DMS153 treated with DMSO at 0.1 percent for 48 hours (cell line): ENCODE data around the gene CDC42SE2.
"Not testable (repeated sequence)": the region's sequence is repeated elsewhere in the genome, so short reads cannot be mapped to it uniquely, and the experiment has no call there.

Experiments
- DNase-seq: peaks from one replicate; lab custom pipeline; 2025; ENCODE audit not compliant: unreplicated experiment; lab: John Stamatoyannopoulos, UW

CDC42SE2 gene

DNA sequence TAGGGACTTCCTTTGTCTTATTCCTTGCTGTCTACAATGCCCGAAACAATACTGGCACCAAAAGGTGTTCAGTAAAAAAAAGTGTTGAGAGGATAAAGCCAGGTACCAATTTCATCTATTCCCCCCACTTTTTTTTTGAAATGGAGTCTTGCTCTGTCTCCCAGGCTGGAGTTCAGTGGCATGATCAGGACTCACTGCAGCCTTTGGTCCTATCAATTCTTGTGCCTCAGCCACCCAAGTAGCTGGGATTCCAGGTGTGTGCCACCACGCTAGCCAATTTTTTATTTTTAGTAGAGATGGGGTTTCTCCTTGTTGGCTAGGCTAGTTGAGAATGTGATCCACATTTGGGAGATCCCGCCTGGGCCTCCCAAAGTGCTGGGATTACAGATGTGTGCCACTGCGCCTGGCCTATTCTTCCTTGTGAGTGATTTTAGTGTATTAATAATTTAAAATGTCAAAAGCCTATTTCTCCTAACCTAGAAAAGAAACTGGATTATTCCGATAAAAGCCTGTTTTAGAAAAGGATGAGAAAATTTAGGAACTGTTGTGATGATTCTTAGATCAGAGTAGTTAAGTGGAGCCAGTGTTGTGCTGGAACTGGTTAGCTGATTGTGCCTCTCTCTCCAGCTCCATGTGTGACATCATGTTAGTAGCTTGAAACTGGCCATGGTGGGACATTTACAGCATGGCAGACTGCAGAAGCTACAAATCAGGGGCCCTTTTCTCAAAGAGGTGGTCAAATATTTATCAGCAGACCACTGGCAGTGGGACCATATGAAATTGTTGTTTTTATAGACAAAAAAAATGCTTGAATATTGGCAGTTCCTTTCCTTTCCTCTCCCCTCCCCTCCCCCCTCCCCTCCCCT, 14.3 kb downstream of the CDC42SE2 start:
- DNase-seq, result no peak

DNA sequence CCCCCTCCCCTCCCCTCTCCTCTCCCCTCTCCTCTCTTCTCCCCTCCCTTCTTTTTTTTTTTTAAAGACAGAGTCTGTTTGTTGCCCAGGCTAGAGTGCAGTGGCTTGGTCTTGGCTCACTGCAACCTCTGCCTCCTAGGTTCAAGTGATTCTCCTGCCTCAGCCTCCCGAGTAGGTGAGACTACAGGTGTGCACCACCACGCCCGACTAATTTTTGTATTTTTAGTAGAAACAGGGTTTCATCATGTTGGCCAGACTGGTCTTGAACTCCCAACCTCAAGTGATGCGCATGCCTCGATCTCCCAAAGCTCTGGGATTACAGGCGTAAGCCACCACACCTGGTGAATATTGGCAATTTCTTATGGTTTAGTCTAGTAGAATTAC, 14.9 kb downstream of the CDC42SE2 start:
- not testable (repeated sequence) for DNase-seq

DNA sequence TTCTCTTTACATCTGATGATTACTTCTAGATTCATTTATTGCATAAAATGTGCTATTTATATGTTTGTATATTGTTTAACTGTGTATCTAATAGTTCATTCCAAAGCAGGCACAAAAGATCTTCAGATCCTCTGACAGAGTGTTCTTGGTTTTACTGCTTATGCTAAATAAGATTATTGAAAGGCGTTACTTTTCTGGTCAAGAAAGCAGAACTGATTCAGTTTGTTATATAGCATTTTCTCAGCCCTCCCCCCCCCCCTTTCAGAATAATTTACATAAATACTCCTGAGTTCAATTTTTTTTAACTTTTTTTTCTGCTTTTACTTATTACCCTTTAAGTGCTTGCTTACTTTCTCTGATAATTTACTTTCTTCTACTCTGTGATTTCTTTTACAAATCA, 15.4 kb downstream of the CDC42SE2 start:
- DNase-seq, result no peak

DNA sequence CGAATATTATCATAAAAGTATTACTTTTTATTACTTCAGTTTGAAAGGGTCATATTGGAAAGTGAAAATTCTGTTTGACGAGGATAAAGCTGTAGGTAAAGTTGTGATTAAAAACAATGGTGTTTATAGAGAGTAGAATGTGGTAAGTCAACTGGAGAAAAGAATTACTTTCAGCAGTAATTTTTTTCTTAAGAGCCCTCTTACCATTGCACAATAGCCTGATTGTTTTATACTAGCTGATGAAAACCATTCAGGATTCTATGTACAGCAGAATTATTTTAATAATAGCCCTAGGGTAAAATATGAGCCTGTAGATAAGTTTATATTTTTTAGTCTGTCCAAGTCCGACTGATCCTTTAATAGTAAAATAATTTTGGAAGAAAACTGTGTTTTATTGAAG, 16.6 kb downstream of the CDC42SE2 start:
- DNase-seq, result no peak

DNA sequence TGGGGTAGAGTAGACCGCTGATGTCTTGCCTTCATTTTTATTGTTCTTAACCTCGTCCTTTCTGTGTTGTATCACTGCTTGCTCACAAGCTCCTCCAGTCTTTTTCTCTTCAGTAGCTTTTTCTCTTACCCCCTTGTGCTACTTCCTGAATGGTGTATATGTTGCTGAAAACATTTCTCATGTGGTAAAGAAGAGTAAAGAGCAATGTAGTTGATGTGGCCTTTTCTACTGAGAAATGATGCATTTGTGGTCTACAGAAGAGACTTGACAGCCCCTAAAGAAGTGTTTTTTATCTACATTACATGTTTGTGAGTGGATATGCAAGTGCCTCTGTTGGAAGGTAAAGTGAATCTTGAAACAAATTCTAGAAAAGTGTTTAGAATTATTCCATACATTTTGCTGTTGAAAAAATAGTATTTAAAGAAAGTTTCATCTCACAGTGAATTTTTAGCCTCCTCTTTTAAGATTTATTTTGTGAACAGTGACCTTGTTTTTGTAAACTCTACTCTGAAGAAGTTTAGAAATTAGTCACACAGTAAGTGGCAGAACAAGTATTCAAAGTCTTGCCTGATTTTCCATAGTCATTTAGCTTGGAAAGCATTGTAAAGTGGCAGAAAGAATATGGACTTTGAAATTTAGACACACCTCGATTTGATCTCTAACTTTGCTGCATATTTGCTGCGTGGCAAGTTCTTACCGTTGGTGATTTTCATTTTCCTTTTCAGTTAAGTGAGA, 17.4 kb downstream of the CDC42SE2 start:
- DNase-seq, result no peak

DNA sequence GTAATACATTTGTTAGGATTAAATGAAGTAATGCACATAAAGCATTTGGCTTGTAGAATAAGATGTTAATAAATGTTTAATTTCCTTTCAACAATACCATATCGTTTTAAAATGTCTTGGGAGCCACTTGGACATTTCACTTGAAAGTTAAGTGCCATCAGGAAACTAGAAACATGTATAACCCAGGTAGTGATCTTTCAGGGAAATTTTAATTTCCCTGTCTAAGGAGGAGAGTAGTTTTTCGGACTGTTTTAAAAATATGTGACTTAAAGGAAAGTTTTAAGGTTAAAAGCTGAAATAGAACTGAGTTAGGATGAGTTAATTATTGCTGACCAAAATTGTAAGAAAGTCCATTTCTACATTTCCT, 18.0 kb downstream of the CDC42SE2 start:
- no peak for DNase-seq

DNA sequence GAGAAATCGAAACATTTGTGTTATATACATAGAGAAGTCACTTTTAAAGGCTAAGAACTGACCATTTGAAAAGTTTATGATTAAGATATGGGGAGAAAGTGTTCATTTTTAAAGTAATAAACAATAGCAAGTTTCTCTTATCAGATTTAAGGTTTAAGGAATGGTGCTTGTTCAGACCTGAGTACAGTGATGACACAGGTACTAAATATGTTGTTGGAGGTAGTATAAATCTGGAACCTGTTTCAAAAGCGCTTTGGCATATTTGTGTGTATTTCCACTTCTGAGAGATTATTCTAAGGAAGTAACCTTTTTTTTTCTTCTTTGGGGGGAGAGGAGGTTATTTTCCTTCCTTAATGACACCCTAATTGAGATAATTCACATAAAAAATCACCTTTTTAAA, 18.4 kb downstream of the CDC42SE2 start:
- DNase-seq, result no peak

DNA sequence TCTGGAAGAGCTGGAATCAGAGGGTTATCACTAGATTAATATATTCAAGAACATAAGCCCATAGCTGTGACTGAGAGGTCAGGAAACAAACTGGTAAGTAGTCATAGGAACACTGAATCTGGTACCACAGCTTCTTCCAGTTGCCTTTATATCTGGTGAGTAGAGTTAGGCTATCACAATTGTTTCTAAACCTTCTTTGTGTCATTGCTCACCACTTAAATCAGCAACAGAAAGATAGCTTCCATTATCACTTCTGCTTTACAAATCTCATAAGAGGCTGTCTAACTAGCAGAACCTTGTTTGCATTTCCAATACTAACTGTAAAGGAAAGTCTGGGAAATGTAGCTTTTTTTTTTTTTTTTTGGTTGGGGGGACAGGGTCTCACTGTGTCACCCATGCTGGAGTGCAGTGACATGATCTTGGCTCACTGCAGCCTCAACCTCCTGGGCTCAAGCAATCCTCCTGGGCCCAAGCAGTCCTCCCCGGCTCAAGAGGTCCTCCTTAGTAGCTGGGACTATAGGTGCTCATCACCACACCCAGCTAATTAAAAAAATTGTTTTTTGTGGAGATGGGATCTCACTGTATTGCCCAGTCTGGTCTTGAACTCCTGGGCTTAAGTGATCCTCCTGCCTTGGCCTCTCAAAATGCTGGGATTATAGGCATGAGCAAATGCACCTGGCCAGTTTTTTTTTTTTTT, 22.0 kb downstream of the CDC42SE2 start:
- DNase-seq, result no peak

DNA sequence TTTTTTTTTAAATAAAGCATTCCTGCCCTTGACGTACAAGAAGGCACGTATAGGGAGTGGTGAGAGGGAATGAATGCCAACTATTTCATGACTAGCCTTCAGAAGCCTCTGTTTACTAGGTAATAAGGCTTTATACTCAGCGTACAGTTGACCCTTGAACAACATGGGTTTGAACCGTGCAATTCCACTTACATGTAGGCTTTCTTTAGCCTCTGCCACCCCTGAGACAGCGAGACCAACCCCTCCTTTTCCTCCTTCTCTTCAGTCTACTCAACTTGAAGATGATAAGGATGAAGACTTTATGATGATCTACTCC, 22.5 kb downstream of the CDC42SE2 start:
- no peak for DNase-seq

DNA sequence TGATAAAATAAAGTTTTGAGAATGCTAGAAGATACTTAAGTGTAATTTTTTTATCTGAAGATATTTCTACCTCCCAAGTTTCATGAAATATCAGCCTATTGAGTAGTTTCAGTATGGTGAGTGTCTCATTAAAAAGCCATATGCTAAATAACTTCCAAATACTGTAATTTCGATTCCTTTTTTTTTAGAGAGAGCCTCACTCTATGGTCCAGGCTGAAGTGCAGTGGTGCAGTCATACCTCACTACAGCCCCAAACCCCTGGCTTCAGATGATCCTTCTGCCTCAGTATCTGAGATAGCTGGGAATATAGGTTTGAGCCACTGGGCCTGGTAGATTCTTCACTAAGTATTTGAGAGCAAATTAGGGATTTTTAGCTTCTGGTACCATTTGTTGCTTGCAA, 24.5 kb downstream of the CDC42SE2 start:
- no peak for DNase-seq

DNA sequence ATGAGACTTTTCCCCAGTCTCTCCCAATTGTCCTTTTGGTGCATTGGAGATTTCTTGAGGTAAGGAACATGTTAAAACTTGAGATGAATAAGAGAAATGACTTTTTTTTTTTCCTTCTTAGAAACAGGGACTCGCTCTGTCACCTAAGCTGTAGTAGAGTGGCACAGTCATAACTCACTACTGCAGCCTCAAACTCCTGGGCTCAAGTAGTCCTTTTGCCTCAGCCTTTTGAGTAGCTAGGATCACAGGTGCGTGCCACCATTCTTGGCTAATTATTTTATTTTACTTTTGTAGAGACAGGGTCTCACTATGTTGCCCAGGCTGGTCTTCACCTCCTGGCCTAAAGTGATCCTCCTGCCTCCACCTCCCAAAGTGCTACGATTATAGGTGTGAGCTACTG, 25.9 kb downstream of the CDC42SE2 start:
- DNase-seq, result no peak

DNA sequence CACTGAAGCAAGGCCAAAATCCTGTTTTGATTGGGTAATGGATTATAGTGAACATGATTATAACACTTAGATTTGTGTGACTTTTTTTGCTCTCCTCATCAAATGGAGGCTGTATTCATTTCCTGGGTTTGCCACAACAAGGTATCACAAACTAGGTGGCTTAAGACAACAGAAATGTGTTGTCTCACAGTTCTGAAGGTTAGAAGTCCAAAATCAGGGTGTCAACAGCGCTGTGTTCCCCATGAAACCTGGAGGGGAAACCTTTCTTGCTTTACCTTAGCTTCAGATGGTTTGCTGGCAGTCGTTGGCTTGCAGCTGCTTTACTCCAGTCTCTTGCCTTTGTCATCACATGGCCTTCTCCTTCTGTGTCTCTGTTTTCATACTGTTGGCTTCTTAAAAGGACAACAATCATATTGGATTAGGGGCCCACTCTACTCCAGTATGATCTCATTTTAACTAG, 32.4 kb downstream of the CDC42SE2 start:
- DNase-seq, result no peak

DNA sequence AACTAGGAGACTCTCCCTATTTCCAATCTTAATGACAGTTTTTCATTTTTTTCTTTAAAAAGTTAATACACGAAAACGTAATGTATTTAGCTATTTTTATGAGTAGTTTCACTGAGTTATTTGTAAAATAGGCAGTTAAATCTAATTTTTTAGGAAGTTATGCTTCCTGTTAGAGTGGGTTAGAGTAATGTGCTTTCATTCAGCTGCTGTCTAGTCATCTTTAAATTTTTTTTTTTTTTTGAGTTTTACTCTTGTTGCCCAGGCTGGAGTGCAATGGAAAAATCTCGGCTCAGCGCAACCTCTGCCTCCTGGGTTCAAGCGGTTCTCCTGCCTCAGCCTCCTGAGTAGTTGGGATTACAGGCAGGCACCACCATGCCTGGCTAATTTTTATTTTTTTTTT, 34.0 kb downstream of the CDC42SE2 start:
- DNase-seq, result no peak

DNA sequence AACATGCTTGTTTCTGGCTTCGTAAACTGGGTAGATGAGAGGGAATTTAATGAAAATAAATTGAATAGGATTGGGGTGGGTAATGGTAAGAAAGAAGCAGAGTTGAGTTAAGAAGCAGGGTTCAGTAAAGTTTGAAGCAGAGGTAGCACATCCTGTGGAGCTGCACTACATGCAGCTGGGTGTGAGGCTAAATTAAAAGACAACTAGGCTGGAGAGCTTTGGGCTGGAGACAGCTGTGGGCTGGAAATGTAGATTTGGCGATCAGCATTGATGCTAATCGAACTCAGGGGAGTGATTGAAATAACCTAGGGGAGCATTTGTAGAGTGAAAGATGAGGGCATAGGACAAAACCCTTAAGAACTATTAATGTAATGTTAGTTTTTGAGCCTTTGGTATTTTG, 35.6 kb downstream of the CDC42SE2 start:
- no peak for DNase-seq

DNA sequence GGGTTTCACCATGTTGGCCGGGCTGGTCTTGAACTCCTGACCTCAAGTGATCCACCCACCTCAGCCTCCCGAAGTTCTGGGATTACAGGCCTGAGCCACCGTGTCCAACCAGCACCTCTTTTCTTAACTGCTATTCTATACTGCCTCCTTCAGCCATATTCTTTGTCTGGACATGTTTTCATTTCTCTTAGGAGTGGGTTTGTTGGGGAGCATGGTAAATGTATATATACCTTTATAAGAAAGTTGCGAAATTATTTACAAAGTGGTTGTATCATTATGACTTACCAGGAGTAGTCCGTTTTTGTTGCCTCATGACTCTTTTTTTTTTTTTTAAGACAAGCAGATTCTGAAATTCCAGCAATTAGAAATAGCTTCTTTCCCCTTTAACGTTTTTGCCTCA, 38.7 kb downstream of the CDC42SE2 start:
- no peak for DNase-seq

DNA sequence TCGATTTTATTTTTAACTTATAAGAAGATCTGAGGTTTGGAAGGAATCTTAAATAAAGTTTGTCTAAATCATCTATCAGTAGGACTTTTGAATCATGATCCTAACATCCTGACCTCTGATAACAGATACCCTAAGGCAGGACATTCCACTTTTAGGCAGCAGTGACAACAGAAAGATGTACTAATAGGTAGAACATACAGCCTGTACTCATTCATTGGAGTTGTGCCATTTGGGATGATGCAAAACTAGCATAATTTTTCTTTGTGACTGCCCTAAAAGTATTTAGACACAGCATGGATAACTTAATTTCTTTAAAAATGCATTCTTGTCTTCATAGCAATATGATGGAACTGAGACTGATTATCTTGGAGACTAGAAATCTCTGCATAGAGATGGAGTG, 39.7 kb downstream of the CDC42SE2 start:
- no peak for DNase-seq

DNA sequence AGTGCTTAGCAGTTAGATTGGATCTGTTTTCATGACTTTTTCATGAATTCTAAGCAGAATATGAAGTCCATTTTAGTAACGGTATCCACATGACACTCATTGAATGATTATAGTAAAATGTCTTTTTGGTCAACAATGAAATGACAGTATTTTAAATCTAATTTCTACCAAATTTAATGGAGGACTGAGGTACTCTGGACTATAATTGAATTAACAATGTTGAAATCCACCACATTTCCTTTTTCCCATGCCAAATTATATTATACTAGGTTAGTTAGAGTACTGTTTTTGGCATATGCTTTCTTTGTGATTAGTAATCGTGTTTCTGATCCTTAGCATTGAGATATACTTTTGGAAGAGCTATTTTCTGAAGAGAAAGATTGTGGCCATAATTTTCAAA, 40.6 kb downstream of the CDC42SE2 start:
- DNase-seq, result no peak

DNA sequence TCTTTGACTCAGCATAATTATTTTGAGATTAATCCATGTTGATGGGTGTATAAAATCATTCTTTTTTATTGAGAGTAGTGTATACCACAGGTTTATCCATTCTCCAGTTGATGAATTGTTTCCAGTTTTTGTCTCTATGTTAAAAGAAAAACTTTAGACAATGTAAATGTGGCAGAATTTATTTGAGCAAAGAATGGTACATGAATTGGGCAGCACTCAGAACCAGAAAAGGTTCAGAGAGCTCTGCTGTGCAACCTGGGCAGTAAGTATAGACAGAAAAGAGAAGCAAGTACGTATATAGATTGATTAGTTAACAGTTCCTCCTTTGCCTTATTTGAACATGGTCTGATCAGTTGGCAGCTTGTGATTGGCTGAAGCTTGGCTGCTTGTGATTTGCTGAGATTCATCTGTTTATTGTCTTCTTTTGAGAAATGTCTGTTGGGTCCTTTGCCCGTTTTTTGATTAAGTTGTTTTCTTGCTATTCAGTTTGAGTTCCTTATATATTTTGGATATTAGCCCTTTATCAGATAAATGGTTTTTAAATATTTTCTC, 41.4 kb downstream of the CDC42SE2 start:
- DNase-seq, result no peak

DNA sequence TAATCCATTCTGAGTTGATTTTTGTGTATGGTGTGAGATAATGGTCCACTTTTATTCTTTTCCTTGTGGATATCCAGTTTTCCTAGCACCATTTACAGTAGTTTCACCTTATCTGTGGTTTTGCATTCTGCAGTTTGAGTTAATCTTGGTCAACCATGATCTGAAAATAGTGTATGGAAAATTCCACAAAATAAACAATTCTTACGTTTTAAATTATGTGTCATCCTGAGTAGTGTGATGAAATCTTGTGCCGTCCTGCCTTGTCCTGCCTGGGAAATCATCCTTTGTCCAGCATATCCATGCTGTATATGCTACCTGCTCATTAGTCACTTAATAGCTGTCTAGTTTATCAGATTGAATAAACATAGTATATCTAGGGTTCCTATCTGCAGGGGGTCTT, 42.1 kb downstream of the CDC42SE2 start:
- DNase-seq, result no peak

DNA sequence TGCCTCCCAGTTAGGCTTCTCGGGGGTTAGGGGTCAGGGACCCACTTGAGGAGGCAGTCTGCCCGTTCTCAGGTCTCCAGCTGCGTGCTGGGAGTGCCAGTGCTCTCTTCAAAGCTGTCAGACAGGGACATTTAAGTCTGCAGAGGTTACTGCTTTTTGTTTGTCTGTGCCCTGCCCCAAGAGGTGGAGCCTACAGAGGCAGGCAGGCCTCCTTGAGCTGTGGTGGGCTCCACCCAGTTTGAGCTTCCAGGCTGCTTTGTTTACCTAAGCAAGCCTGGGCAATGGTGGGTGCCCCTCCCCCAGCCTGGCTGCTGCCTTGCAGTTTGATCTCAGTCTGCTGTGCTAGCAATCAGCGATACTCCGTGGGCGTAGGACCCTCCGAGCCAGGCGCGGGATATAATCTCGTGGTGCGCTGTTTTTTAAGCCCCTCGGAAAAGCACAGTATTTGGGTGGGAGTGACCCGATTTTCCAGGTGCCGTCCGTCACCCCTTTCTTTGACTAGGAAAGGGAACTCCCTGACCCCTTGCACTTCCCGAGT, 48.5 kb downstream of the CDC42SE2 start:
- DNase-seq, result not testable (repeated sequence)

DNA sequence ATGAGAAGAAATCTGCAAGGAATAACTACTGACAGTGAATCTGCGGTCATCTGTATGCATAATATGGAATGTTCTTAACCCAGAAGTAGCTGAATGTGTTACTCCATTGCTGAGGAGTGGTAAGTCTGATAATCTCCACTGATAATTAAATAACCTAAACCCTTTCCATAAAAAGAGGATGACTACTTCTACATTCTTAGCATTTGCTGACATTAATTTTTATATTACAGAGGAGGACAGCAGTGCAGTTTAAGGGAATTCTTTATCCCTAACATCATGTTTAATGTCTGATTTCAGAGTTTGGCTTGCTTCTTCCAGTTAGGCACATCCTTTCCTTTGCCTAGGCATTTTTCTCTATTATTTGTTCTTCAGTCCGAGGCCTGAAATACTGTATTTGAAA, 52.2 kb downstream of the CDC42SE2 start:
- DNase-seq, result no peak

DNA sequence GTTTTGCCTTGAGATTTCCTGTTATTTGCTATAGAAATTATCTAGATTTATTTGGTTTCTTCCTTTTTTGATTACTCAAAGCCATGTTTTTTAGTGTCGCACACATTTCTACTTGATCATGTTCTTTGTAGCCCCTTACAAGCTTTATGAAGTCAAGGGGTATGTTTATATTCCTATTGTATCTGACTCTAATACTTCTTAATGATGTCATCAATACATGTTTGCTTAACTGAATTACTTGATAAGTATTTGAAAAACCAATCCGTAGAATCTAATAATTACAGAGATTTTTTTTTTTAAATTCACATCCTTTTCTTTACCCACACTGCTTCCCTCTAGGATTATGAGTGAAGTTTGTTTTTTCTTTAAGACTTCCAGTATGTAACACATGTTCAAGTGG, 53.0 kb downstream of the CDC42SE2 start:
- no peak for DNase-seq
